Measurements from ENCODE around the gene FAF1.
"Not testable (repeated sequence)": the region's sequence is repeated elsewhere in the genome, so short reads cannot be mapped to it uniquely, and the experiment has no call there.

The FAF1 gene

GRCh38 chr1:50783286-50783685 lies 176.8 kb downstream of the FAF1 start:
- DNase-seq (ENCODE audit: low read depth in 1 of 2, low spot score in 1 of 2), result no peak

GRCh38 chr1:50780797-50781196 lies 179.3 kb downstream of the FAF1 start:
- DNase-seq (ENCODE audit: low read depth in 1 of 2, low spot score in 1 of 2), result no peak

GRCh38 chr1:50779801-50780200 lies 180.3 kb downstream of the FAF1 start:
- DNase-seq (ENCODE audit: low read depth in 1 of 2, low spot score in 1 of 2), result no peak

GRCh38 chr1:50775740-50776139 lies 184.3 kb downstream of the FAF1 start:
- DNase-seq (ENCODE audit: low read depth in 1 of 2, low spot score in 1 of 2), result no peak

GRCh38 chr1:50774759-50775351 lies 185.2 kb downstream of the FAF1 start:
- peak in 1 of 2 donors; percentile 5 for DNase-seq (ENCODE audit: low read depth in 1 of 2, low spot score in 1 of 2)

- no peak for DNase-seq (ENCODE audit: low read depth in 1 of 2, low spot score in 1 of 2)
Observed at GRCh38 chr1:50766688-50767087, 193.4 kb downstream of the FAF1 start.

GRCh38 chr1:50756543-50756942 lies 203.5 kb downstream of the FAF1 start:
- DNase-seq (ENCODE audit: low read depth in 1 of 2, low spot score in 1 of 2), result not testable (repeated sequence)

GRCh38 chr1:50754764-50755163 lies 205.3 kb downstream of the FAF1 start:
- DNase-seq (ENCODE audit: low read depth in 1 of 2, low spot score in 1 of 2), result not testable (repeated sequence)

- DNase-seq (ENCODE audit: low read depth in 1 of 2, low spot score in 1 of 2), result no peak
Observed at GRCh38 chr1:50750021-50750619, 209.9 kb downstream of the FAF1 start.

- no peak for DNase-seq (ENCODE audit: low read depth in 1 of 2, low spot score in 1 of 2)
Observed at GRCh38 chr1:50747394-50747793, 212.7 kb downstream of the FAF1 start.

GRCh38 chr1:50742523-50742922 lies 217.5 kb downstream of the FAF1 start:
- DNase-seq (ENCODE audit: low read depth in 1 of 2, low spot score in 1 of 2), result no peak

GRCh38 chr1:50739125-50739524 lies 220.9 kb downstream of the FAF1 start:
- no peak for DNase-seq (ENCODE audit: low read depth in 1 of 2, low spot score in 1 of 2)

GRCh38 chr1:50735443-50735842 lies 224.6 kb downstream of the FAF1 start:
- no peak for DNase-seq (ENCODE audit: low read depth in 1 of 2, low spot score in 1 of 2)

GRCh38 chr1:50727578-50727977 lies 232.5 kb downstream of the FAF1 start:
- DNase-seq (ENCODE audit: low read depth in 1 of 2, low spot score in 1 of 2), result not testable (repeated sequence)

- no peak for DNase-seq (ENCODE audit: low read depth in 1 of 2, low spot score in 1 of 2)
Observed at GRCh38 chr1:50724626-50725286, 235.3 kb downstream of the FAF1 start.

GRCh38 chr1:50720457-50721053 lies 239.5 kb downstream of the FAF1 start:
- DNase-seq (ENCODE audit: low read depth in 1 of 2, low spot score in 1 of 2), result no peak

- DNase-seq (ENCODE audit: low read depth in 1 of 2, low spot score in 1 of 2), result no peak
Observed at GRCh38 chr1:50719126-50719525, 240.9 kb downstream of the FAF1 start.

GRCh38 chr1:50717327-50717726 lies 242.7 kb downstream of the FAF1 start:
- DNase-seq (ENCODE audit: low read depth in 1 of 2, low spot score in 1 of 2), result no peak

- DNase-seq (ENCODE audit: low read depth in 1 of 2, low spot score in 1 of 2), result not testable (repeated sequence)
Observed at GRCh38 chr1:50716455-50716854, 243.6 kb downstream of the FAF1 start.

GRCh38 chr1:50710099-50710498 lies 250.0 kb downstream of the FAF1 start:
- no peak for DNase-seq (ENCODE audit: low read depth in 1 of 2, low spot score in 1 of 2)

GRCh38 chr1:50707824-50708223 lies 252.2 kb downstream of the FAF1 start:
- DNase-seq (ENCODE audit: low read depth in 1 of 2, low spot score in 1 of 2), result no peak

- DNase-seq (ENCODE audit: low read depth in 1 of 2, low spot score in 1 of 2), result no peak
Observed at GRCh38 chr1:50705699-50706098, 254.4 kb downstream of the FAF1 start.
